ENCODE measurements around the gene ZNF425. TPM values are rescaled to one million over a fixed set of nuclear protein-coding genes. Genes with fewer than 3 reads are reported as not detected.
"Not testable (repeated sequence)": the region's sequence is repeated elsewhere in the genome, so short reads cannot be mapped to it uniquely, and the experiment has no call there.

ZNF425 gene
- total RNA-seq, 1 donor from 2014 or later: 7.0 TPM

DNA sequence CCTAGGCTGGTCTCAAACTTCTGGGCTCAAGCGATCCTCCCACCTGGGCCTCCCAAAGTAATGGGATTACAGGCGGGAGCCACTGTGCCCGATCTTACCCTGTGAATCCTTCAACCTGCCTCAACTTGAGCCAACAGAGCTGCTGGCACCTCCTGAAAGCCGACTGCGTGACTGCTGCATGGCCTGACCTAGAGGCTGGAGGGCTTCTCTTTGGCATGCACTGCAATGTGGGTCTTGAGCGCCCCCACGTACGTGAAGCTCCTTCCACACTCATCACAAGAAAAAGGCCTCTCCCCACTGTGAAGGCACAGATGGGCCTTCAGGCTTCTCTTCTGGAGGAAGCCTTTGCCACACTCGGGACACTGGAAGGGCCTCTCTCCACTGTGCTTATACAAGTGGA, 22.7 kb downstream of the ZNF425 start:
- TF ChIP-seq CTCF (IDR thresholded peaks at IDR 0.05; ENCODE audit: unreplicated experiment): no peak
- Mint-ChIP-seq H3K36me3 (peaks cover 19% of the 10 kb centered on the region), H3K4me3 (no peak overlapping the region), H3K27ac (no peak overlapping the region), H3K4me1 (peaks cover 2% of the 10 kb centered on the region), H3K27me3 (ENCODE audit: low read depth) (no peaks in the 10 kb centered on the region), H3K9me3 (no peaks in the 10 kb centered on the region)
- DNase-seq (ENCODE audit: low spot score in 2 of 2, unreplicated experiment in 2 of 2): no peak

DNA sequence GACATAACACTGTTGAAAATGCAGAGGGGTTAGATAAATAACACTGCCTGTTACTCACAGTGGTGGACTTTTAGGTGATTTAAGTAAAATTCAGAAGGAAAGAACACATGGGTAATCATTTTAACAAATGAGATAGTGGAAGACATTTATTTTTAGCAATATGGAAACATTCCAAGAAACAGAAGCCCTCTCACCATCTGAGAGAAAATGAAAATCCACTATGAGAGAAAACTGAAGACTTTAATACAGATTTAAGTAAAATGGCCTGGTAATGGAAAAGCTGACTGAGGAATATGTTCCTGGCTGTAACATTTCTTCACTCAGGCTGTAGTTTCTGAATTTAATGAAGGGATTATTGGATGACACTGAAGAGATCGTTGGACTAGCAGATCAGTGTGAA, 23.5 kb downstream of the ZNF425 start:
- H3K4me1 Mint-ChIP-seq: peaks cover 2% of the 10 kb centered on the region
- no peak for TF ChIP-seq CTCF (IDR thresholded peaks at IDR 0.05; ENCODE audit: unreplicated experiment)
- peak overlapping the region; percentile 3 for H3K27ac Mint-ChIP-seq
- H3K9me3 Mint-ChIP-seq: no peaks in the 10 kb centered on the region
- no peak for DNase-seq (ENCODE audit: low spot score in 2 of 2, unreplicated experiment in 2 of 2)
- no peaks in the 10 kb centered on the region for H3K27me3 Mint-ChIP-seq (ENCODE audit: low read depth)
- H3K36me3 Mint-ChIP-seq: peaks cover 19% of the 10 kb centered on the region
- H3K4me3 Mint-ChIP-seq: no peak overlapping the region

DNA sequence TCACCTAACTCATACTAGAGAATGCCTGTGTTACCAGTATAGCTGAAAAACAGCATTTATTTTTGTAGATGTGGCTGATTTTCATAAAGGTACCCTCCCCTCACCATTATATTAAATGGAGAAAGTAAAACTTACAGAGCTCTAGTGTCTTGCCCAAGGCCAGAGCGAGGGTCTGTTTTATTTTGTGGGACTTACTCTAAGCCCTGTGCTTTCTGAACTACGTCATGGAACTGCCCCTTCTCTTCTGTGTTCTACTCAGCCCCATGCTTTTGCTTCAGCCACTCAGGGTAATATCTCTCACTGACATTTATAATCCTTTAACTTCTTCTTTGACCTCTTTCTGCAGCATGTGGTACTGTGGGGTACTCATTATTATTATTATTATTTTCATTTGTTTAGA, 25.3 kb downstream of the ZNF425 start:
- Mint-ChIP-seq H3K9me3 (no peaks in the 10 kb centered on the region), H3K4me1 (peaks cover 8% of the 10 kb centered on the region), H3K4me3 (no peak overlapping the region), H3K36me3 (peaks cover 17% of the 10 kb centered on the region), H3K27me3 (ENCODE audit: low read depth) (no peaks in the 10 kb centered on the region), H3K27ac (peak overlapping the region; percentile 12)
- TF ChIP-seq CTCF (IDR thresholded peaks at IDR 0.05; ENCODE audit: unreplicated experiment): no peak
- DNase-seq (ENCODE audit: low spot score in 2 of 2, unreplicated experiment in 2 of 2): no peak

GRCh38 chr7:149099058-149099457, 27.1 kb downstream of the ZNF425 start:
- H3K4me1 Mint-ChIP-seq: peaks cover 8% of the 10 kb centered on the region
- H3K9me3 Mint-ChIP-seq: no peaks in the 10 kb centered on the region
- TF ChIP-seq CTCF (IDR thresholded peaks at IDR 0.05; ENCODE audit: unreplicated experiment): no peak
- no peak overlapping the region for H3K27ac Mint-ChIP-seq
- no peak for DNase-seq (ENCODE audit: low spot score in 2 of 2, unreplicated experiment in 2 of 2)
- H3K27me3 Mint-ChIP-seq (ENCODE audit: low read depth): no peaks in the 10 kb centered on the region
- H3K4me3 Mint-ChIP-seq: no peak overlapping the region
- peaks cover 11% of the 10 kb centered on the region for H3K36me3 Mint-ChIP-seq

DNA sequence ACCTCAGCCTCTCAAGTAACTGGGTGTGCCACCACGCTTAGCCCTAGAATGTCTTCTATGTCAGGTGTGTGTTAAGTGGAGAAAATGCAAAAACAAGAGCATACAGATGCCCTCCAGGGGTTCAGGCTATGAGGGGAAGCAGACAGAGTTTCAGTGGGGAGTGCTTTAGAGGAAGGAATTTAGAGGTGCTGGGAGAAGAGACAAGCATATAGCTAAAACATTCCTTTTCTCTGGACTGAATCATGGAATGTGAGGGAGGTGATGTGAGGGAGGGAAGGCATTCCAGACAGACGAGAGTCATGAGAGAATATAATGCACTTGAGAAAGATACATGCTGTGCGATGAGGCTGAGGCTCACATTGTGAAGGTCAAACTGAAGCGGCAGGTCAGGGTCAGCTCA, 29.0 kb downstream of the ZNF425 start:
- Mint-ChIP-seq H3K27ac (peak overlapping the region; percentile 88), H3K4me3 (no peak overlapping the region), H3K36me3 (no peaks in the 10 kb centered on the region), H3K27me3 (ENCODE audit: low read depth) (no peaks in the 10 kb centered on the region), H3K4me1 (peaks cover 15% of the 10 kb centered on the region), H3K9me3 (no peaks in the 10 kb centered on the region)
- TF ChIP-seq CTCF (IDR thresholded peaks at IDR 0.05; ENCODE audit: unreplicated experiment): no peak
- no peak for DNase-seq (ENCODE audit: low spot score in 2 of 2, unreplicated experiment in 2 of 2)

DNA sequence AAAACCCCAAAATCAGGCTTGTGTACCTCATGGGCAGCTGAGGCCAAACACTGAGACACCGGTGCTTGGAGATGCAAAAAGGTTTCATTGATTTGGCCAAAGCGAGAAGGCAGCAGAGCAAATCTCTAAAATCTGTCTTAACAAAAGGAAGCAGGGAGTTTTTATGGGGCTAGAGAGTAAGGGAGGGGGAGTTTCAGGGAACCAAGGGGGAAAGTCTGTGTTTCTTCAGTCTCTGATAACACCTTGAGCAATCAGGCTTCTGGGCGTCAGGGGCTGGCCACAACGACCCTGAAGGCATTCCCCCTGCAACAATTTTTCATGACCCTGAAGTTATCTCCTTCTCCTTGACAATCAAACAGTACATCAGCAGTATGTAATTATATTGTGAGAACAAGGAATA, 32.9 kb downstream of the ZNF425 start:
- TF ChIP-seq CTCF (IDR thresholded peaks at IDR 0.05; ENCODE audit: unreplicated experiment): no peak
- Mint-ChIP-seq H3K4me3 (no peak overlapping the region), H3K27ac (peak overlapping the region; percentile 90), H3K27me3 (ENCODE audit: low read depth) (no peaks in the 10 kb centered on the region), H3K36me3 (peaks cover 3% of the 10 kb centered on the region), H3K4me1 (peaks cover 24% of the 10 kb centered on the region), H3K9me3 (no peaks in the 10 kb centered on the region)
- DNase-seq (ENCODE audit: low spot score in 2 of 2, unreplicated experiment in 2 of 2): no peak

DNA sequence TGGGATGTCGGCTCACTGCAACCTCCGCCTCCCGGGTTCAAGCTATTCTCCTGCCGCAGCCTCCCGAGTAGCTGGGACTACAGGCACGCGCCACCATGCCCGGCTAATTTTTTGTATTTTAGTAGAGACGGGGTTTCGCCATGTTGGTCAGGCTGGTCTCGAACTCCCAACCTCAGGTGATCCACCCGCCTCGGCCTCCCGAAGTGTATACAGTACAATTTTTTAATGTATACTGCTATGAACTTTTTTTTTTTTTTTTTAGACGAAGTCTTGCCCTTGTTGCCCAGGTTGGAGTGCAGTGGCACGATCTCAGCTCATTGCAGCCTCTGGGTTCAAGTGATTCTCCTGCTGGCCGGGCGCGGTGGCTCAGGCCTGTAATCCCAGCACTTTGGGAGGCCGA, 33.9 kb downstream of the ZNF425 start:
- H3K36me3 Mint-ChIP-seq; H3K27me3 Mint-ChIP-seq (ENCODE audit: low read depth); H3K9me3 Mint-ChIP-seq; DNase-seq (ENCODE audit: low spot score in 2 of 2, unreplicated experiment in 2 of 2); H3K27ac Mint-ChIP-seq: not testable (repeated sequence)
- Mint-ChIP-seq H3K4me3 (peak overlapping the region; percentile 26), H3K4me1 (peaks cover 23% of the 10 kb centered on the region)
